ENCODE data around the gene PPIP5K2. TPM values are rescaled to one million over a fixed set of nuclear protein-coding genes. Genes with fewer than 3 reads are reported as not detected.

PPIP5K2 gene
- total RNA-seq, 4 donors from 2014 or later = 19.8 to 42.8 (median 38.2) TPM

DNA sequence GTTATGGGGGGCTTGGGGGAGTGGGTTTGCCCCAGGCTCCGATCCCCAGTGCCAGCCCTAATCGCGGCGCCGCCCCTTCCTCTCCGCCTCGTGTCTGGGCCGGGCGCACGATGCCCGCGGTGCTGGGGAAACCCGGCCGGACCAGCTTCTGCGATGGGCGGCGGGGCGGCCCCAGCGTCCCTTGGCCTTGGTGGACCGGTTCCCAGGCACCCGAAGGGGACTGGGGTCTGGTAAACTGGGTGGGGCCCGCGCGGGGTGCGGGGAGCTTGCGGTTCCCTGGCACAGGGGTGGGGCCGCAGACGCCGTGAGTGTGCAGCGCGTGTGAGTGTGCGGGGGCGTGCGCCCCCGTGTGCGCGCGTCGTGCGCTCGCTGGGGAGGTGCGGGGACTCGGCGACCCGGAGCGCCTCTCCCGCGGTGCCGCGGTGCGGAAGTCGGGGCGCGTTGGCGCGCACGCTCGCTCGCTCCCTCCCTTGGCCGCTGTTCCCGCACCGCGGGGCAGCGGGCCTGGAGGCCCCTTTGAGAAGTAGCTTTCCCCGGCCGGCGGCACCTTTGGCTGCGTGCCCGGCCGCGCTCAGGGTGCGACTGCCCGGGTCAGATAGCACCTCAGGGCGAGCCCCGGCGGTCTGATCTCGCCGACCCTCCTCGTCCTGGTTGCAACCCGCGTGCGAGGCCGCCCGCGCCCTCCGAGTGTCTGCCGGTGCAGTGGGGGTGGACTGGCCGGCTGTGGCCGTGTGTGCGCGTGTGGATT is 139.0 kb downstream of the PPIP5K2 start:
- peak overlapping the region; percentile 78 to 94 for H3K4me3 ChIP-seq
- peak; percentile 33 for ATAC-seq
- peaks cover 0 to 35% (median 0%) of the 10 kb centered on the region in 3 donors for H3K4me1 ChIP-seq
- WGBS, 2 donors (ENCODE audit: low coverage in 1 of 2) = no CpG with 5 or more reads among the region's 91 CpGs
- no peaks in the 10 kb centered on the region for H3K9me3 ChIP-seq
- no peak for TF ChIP-seq POLR2A (IDR thresholded peaks at IDR 0.05)
- TF ChIP-seq, protein P1, sequence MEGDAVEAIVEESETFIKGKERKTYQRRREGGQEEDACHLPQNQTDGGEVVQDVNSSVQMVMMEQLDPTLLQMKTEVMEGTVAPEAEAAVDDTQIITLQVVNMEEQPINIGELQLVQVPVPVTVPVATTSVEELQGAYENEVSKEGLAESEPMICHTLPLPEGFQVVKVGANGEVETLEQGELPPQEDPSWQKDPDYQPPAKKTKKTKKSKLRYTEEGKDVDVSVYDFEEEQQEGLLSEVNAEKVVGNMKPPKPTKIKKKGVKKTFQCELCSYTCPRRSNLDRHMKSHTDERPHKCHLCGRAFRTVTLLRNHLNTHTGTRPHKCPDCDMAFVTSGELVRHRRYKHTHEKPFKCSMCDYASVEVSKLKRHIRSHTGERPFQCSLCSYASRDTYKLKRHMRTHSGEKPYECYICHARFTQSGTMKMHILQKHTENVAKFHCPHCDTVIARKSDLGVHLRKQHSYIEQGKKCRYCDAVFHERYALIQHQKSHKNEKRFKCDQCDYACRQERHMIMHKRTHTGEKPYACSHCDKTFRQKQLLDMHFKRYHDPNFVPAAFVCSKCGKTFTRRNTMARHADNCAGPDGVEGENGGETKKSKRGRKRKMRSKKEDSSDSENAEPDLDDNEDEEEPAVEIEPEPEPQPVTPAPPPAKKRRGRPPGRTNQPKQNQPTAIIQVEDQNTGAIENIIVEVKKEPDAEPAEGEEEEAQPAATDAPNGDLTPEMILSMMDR (IDR thresholded peaks at IDR 0.05) = peak in 1 of 4 experiments; percentile 33
- H3K36me3 ChIP-seq = no peaks in the 10 kb centered on the region
- H3K27ac ChIP-seq = peak overlapping the region; percentile 37 to 89 (median 89)
- H3K27me3 ChIP-seq = no peaks in the 10 kb centered on the region

DNA sequence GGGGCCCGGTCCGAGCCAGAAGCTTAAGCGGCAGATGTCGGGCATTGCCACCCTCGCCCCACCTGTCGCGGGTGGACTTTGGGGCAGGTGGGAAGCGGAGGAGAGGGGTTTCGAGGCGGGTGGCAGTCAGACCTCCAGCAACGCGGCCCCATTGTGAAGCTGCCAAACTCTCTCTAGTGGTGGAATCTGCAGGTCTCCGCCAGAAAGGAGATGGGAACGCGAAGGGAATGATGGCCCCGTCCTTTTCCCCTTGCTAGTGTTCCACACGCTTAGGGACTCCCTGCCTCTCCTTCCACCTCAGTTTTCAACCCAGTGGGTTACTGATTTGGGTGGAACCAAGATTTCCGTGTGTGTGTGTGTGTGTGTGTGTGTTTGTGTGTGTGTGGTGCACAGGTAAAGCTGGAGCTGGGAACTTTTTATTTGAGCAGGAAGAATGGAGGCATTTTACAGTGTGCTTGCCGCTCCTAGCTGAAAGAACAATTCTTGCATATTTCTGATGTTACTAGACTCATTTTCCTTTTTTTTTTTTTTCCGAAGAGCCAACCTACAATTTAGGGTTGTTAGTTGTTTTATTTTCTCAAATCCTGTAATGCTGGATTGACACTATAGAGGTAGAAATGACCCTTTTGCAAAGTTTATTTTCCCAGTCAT is 139.7 kb downstream of the PPIP5K2 start:
- ATAC-seq = no peak
- no peaks in the 10 kb centered on the region for H3K27me3 ChIP-seq
- H3K9me3 ChIP-seq = no peaks in the 10 kb centered on the region
- H3K36me3 ChIP-seq = no peaks in the 10 kb centered on the region
- H3K4me3 ChIP-seq = peak overlapping the region; percentile 78 to 94
- peaks cover 0 to 35% (median 0%) of the 10 kb centered on the region in 3 donors for H3K4me1 ChIP-seq
- TF ChIP-seq, protein P1 (IDR thresholded peaks at IDR 0.05) = no peak
- no peak for TF ChIP-seq POLR2AphosphoS5 (IDR thresholded peaks at IDR 0.05)
- TF ChIP-seq EP300 (IDR thresholded peaks at IDR 0.05) = no peak
- TF ChIP-seq POLR2A (IDR thresholded peaks at IDR 0.05) = no peak
- peak overlapping the region in 3 of 4 donors; percentile 89 for H3K27ac ChIP-seq
- 0 to 10% methylated on average over 2 to 11 of the region's 20 CpGs for WGBS, 2 donors (ENCODE audit: low coverage in 1 of 2)

DNA sequence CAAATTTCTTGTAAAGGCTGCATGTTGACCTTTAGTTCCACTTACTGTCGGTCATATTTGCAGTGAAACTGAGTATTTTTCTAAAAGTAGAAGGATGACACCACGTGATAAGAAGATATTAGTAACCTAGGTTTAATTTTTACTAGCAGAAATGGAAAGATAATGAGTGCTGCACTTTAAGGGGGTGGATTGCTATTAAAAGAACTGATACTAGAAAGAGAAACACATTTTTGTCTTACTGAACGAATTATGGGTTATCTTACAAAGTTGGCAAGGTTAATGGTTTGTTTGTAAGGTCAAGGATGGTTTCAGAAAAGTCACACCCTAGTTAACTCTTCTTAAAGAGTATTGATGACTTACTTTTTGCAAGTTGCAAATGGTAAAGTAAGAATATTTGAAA is 140.8 kb downstream of the PPIP5K2 start:
- no peaks in the 10 kb centered on the region for H3K36me3 ChIP-seq
- H3K27me3 ChIP-seq = no peaks in the 10 kb centered on the region
- TF ChIP-seq EP300 (IDR thresholded peaks at IDR 0.05) (no peak), POLR2AphosphoS5 (IDR thresholded peaks at IDR 0.05) (no peak)
- TF ChIP-seq, protein P1 (IDR thresholded peaks at IDR 0.05) = no peak
- H3K9me3 ChIP-seq = no peaks in the 10 kb centered on the region
- ATAC-seq = no peak
- no peak overlapping the region for H3K4me3 ChIP-seq
- no peak overlapping the region for H3K27ac ChIP-seq
- 10 to 36% methylated on average over 3 of the region's 3 CpGs for WGBS, 2 donors (ENCODE audit: low coverage in 1 of 2)
- H3K4me1 ChIP-seq = peaks cover 0 to 35% (median 0%) of the 10 kb centered on the region in 3 donors

Other genes with a start within 250 kb of the PPIP5K2 start
- gene GIN1, start 163 bp upstream of the PPIP5K2 start, total RNA-seq = 10 to 100 TPM in 1 of 4 donors, 1 to 10 TPM in 3; 5.5 to 10.3 (median 6.0) TPM
- gene MACIR, start 138.5 kb downstream of the PPIP5K2 start, total RNA-seq = 10 to 100 TPM in 2 of 4 donors, 1 to 10 TPM in 2; 3.9 to 12.2 (median 8.0) TPM

Measured in gastroesophageal sphincter (tissue), 4 donors.